ENCODE measurements around the gene TMC1. TPM values are rescaled to one million over a fixed set of nuclear protein-coding genes. Genes with fewer than 3 reads are reported as not detected.
"Not testable (repeated sequence)": the region's sequence is repeated elsewhere in the genome, so short reads cannot be mapped to it uniquely, and the experiment has no call there.

The TMC1 gene
- polyA plus RNA-seq, 10 donors: 0.37 to 2.3 (median 0.79) TPM

- DNase-seq: peak; percentile 18 to 87 (median 52)
Observed at GRCh38 chr9:72524820-72525540, 3.6 kb downstream of the TMC1 start.

- DNase-seq: peak; percentile 73 to 91 (median 81)
Observed at GRCh38 chr9:72526901-72527800, 5.7 kb downstream of the TMC1 start.

GRCh38 chr9:72527801-72528195 lies 6.4 kb downstream of the TMC1 start:
- DNase-seq: peak in 1 of 3 donors; percentile 4

GRCh38 chr9:72529531-72529930 lies 8.1 kb downstream of the TMC1 start:
- no peak for DNase-seq

GRCh38 chr9:72533322-72533721 lies 11.9 kb downstream of the TMC1 start:
- no peak for DNase-seq

GRCh38 chr9:72534931-72535330 lies 13.5 kb downstream of the TMC1 start:
- no peak for DNase-seq

GRCh38 chr9:72537011-72537545 lies 15.7 kb downstream of the TMC1 start:
- DNase-seq: no peak

- DNase-seq: no peak
Observed at GRCh38 chr9:72537671-72538070, 16.3 kb downstream of the TMC1 start.

- DNase-seq: no peak
Observed at GRCh38 chr9:72538921-72539702, 17.7 kb downstream of the TMC1 start.

- no peak for DNase-seq
Observed at GRCh38 chr9:72539824-72540347, 18.5 kb downstream of the TMC1 start.

GRCh38 chr9:72540348-72540873 lies 19.0 kb downstream of the TMC1 start:
- no peak for DNase-seq

- not testable (repeated sequence) for DNase-seq
Observed at GRCh38 chr9:72542537-72542833, 21.1 kb downstream of the TMC1 start.

- no peak for DNase-seq
Observed at GRCh38 chr9:72542917-72543316, 21.5 kb downstream of the TMC1 start.

- DNase-seq: no peak
Observed at GRCh38 chr9:72551306-72551705, 29.9 kb downstream of the TMC1 start.

GRCh38 chr9:72552356-72552755 lies 30.9 kb downstream of the TMC1 start:
- no peak for DNase-seq

GRCh38 chr9:72554221-72554641 lies 32.8 kb downstream of the TMC1 start:
- DNase-seq: peak; percentile 38 to 53 (median 53)

- peak in 1 of 3 donors; percentile 63 for DNase-seq
Observed at GRCh38 chr9:72557549-72557948, 36.1 kb downstream of the TMC1 start.

GRCh38 chr9:72560086-72560485 lies 38.7 kb downstream of the TMC1 start:
- no peak for DNase-seq

GRCh38 chr9:72563806-72564205 lies 42.4 kb downstream of the TMC1 start:
- DNase-seq: no peak

- DNase-seq: no peak
Observed at GRCh38 chr9:72564479-72565281, 43.3 kb downstream of the TMC1 start.

- DNase-seq: no peak
Observed at GRCh38 chr9:72565535-72565934, 44.1 kb downstream of the TMC1 start.
